Panc1 (cell line): Measurements from ENCODE around the gene CPLX1. TPM values are rescaled to one million over a fixed set of nuclear protein-coding genes. Genes with fewer than 3 reads are reported as not detected.
A peak's percentile ranks its signal among the peaks of the same experiment; 100 is the strongest.

Source experiments
- ATAC-seq: fragments of 200-7000 bp; cut with Tn5 transposase; 2 replicates; pipeline ENCODE4 v1.9.1; 2020; ENCODE audit warnings: mild to moderate bottlenecking, moderate library complexity
- BruUV-seq: library from RNA; stranded (reverse); fragments of 400-500 nt; replicated peaks from 2 replicates; lab custom pipeline; 2021; lab: Mats Ljungman, UMichigan
- CTCF ChIA-PET: fragments of 300-600 bp; sonication (Branson Sonifier 250); formaldehyde crosslinking; loops from one replicate; lab custom pipeline; 2022; ENCODE audit warnings: antibody characterized with exemption; lab: Charles Lee
- POLR2A ChIA-PET: fragments of 300-600 bp; sonication (Branson Sonifier 250); formaldehyde crosslinking; loops from one replicate; lab custom pipeline; 2022; ENCODE audit warnings: antibody characterized with exemption; lab: Charles Lee
- DNase-seq: peaks from one replicate; pipeline ENCODE4 v3.0.0-alpha.2; 2010; ENCODE audit warnings: low read depth, low spot score
- H3K27ac ChIP-seq: 2 replicates; pipeline ENCODE4 v1.5.1; 2011; ENCODE audit warnings: mild to moderate bottlenecking, low read length, inconsistent platforms
- H3K27me3 ChIP-seq: fragments of 200-500 bp; sonication (Bioruptor generic); 2 replicates; pipeline ENCODE4 v1.6.0; 2014; ENCODE audit warnings: low read length, inconsistent platforms; ENCODE audit not compliant: control insufficient read depth, insufficient read depth
- H3K36me3 ChIP-seq: fragments of 200-500 bp; sonication (Bioruptor generic); 2 replicates; pipeline ENCODE4 v1.5.1; 2014; ENCODE audit warnings: inconsistent platforms, mild to moderate bottlenecking, low read length, moderate library complexity; ENCODE audit not compliant: control insufficient read depth, insufficient read depth
- H3K4me1 ChIP-seq: 2 replicates; pipeline ENCODE4 v1.5.1; 2011; ENCODE audit warnings: inconsistent platforms, mild to moderate bottlenecking, low read length, moderate library complexity; ENCODE audit not compliant: control insufficient read depth, insufficient read depth
- H3K4me3 ChIP-seq, 2 experiments: 2 replicates each; pipeline ENCODE4 v1.5.1; 2011 to 2012; ENCODE audit warnings: low read depth in 2 of 2, low read length in 2 of 2, mild to moderate bottlenecking in 2 of 2, inconsistent platforms in 1 of 2, moderate library complexity in 1 of 2
- H3K9me3 ChIP-seq: fragments of 200-500 bp; sonication (Bioruptor generic); 2 replicates; pipeline ENCODE4 v1.5.1; 2014; ENCODE audit warnings: low read depth, mild to moderate bottlenecking, inconsistent platforms, low read length, moderate library complexity; ENCODE audit not compliant: control insufficient read depth, insufficient read depth
- CTCF ChIP-seq: fragments of 450-650 bp; IDR thresholded peaks from 2 replicates; pipeline ENCODE4 v1.5.1; 2017; ENCODE audit warnings: mild to moderate bottlenecking
- POLR2AphosphoS5 ChIP-seq: IDR thresholded peaks from 2 replicates; pipeline ENCODE4 v1.6.1; 2012; ENCODE audit warnings: mild to moderate bottlenecking, low read depth, low read length, moderate library complexity
- REST ChIP-seq, 2 experiments: IDR thresholded peaks; 2 replicates each; pipeline ENCODE4 v1.6.1; 2011 to 2012; ENCODE audit warnings: low read depth in 2 of 2, control low read depth in 1 of 2, low read length in 1 of 2, mild to moderate bottlenecking in 1 of 2, moderate library complexity in 1 of 2; ENCODE audit not compliant: insufficient read depth in 1 of 2
- SIN3A ChIP-seq: IDR thresholded peaks from 2 replicates; pipeline ENCODE4 v1.6.1; 2012; ENCODE audit warnings: low read depth, mild to moderate bottlenecking, low read length, moderate library complexity, borderline replicate concordance; ENCODE audit not compliant: insufficient read depth
- TCF7L2 ChIP-seq: IDR thresholded peaks from 2 replicates; pipeline ENCODE4 v1.6.1; 2011; ENCODE audit warnings: mild to moderate bottlenecking, low read depth, low read length, inconsistent platforms
- in situ Hi-C: cut with HindIII; loops from 2 replicates; pipeline ENCODE4 v1.10.0; 2016; ENCODE audit warnings: low sequenced_read_pairs, low pct_unique_long_range_greater_than_20kb
- intact Hi-C: fragments of 100-400 bp; cut with micrococcal nuclease; formaldehyde crosslinking; loops from one replicate; pipeline ENCODE4 v1.10.0; 2022; ENCODE audit not compliant: unreplicated experiment
- total RNA-seq: library from RNA; stranded (reverse); gene quantifications from one replicate; pipeline ENCODE4 v1.2.1, GENCODE V29; 2021; ENCODE audit not compliant: unreplicated experiment

Gene CPLX1
- total RNA-seq, 1 experiment from 2014 or later = 6.7 TPM

GRCh38 chr4:826508-827208 is 729 bp upstream of the CPLX1 start:
- TF ChIP-seq POLR2AphosphoS5 (no peak), CTCF (no peak), TCF7L2 (no peak), SIN3A (no peak), REST (IDR thresholded peaks at IDR 0.05; ENCODE audit: insufficient read depth in 1 of 2, low read depth in 2 of 2, low read length in 1 of 2) (no peak)
- H3K4me1 ChIP-seq = peaks cover 8% of the 10 kb centered on the region; the same call in 1 of the 2 replicates
- in situ Hi-C loops = no loop called here

GRCh38 chr4:825063-825970 is 612 bp downstream of the CPLX1 start:
- H3K4me3 ChIP-seq = peak overlapping the region; percentile 30 to 33
- no peak for DNase-seq
- H3K27me3 ChIP-seq = no peaks in the 10 kb centered on the region
- intact Hi-C loops (no loop called here), in situ Hi-C loops (no loop called here)
- no peaks in the 10 kb centered on the region for H3K36me3 ChIP-seq
- H3K27ac ChIP-seq = no peak overlapping the region
- CTCF ChIA-PET = no interaction called here
- ATAC-seq = 0 out of 2 replicates have a peak, but pooled peaks have one; percentile 9
- H3K9me3 ChIP-seq = no peaks in the 10 kb centered on the region
- peaks cover 8% of the 10 kb centered on the region; the same call in 1 of the 2 replicates for H3K4me1 ChIP-seq
- POLR2A ChIA-PET = no interaction called here
- BruUV-seq = no TSS peak
- peak; percentile 85 to 90 for TF ChIP-seq REST (IDR thresholded peaks at IDR 0.05; ENCODE audit: insufficient read depth in 1 of 2, low read depth in 2 of 2, low read length in 1 of 2)
- no peak for TF ChIP-seq TCF7L2

More at GRCh38 chr4:826508-827208, 729 bp upstream of the CPLX1 start:
- Histone ChIP-seq H3K4me3 (peak overlapping the region; percentile 14 to 18; a peak in 2 of 4 replicates), H3K9me3 (no peaks in the 10 kb centered on the region), H3K27ac (no peak overlapping the region), H3K36me3 (no peaks in the 10 kb centered on the region), H3K27me3 (no peaks in the 10 kb centered on the region)
- POLR2A ChIA-PET = no interaction called here
- no TSS peak for BruUV-seq
- CTCF ChIA-PET = no interaction called here
- no peak for ATAC-seq
- intact Hi-C loops = no loop called here
- no peak for DNase-seq
